ENCODE measurements around the gene MEGF8. TPM values are rescaled to one million over a fixed set of nuclear protein-coding genes. Genes with fewer than 3 reads are reported as not detected.

MEGF8 gene
- total and polyA plus RNA-seq, 2 of the 13 experiments (the other 11 are each of a cell fraction or from before 2014, with no cell fraction given), result 4.0 to 8.8 TPM

- TF ChIP-seq AGO1 (IDR thresholded peaks at IDR 0.05; ENCODE audit: low read depth, low read length, poor library complexity, severe bottlenecking) (no peak), MEIS1 (CRISPR knock-in tag; IDR thresholded peaks at IDR 0.05; ENCODE audit: borderline replicate concordance) (no peak; the same call in 1 of the 2 replicates), SMAD9 (CRISPR knock-in tag; IDR thresholded peaks at IDR 0.05) (no peak), TCF12 (IDR thresholded peaks at IDR 0.05) (no peak), TCF12 (CRISPR knock-in tag; IDR thresholded peaks at IDR 0.05) (peak; percentile 47; the same call in 1 of the 2 replicates), ZIK1 (CRISPR knock-in tag; IDR thresholded peaks at IDR 0.05; ENCODE audit: borderline replicate concordance, low read depth) (no peak), GPN1 (CRISPR knock-in tag; IDR thresholded peaks at IDR 0.05; ENCODE audit: borderline replicate concordance) (no peak), ZBTB38 (CRISPR knock-in tag; IDR thresholded peaks at IDR 0.05) (no peak), GATA4 (IDR thresholded peaks at IDR 0.05; ENCODE audit: borderline replicate concordance, low read depth) (0 out of 2 replicates have a peak, but pooled peaks have one; percentile 13), YEATS2 (CRISPR knock-in tag; IDR thresholded peaks at IDR 0.05; ENCODE audit: borderline replicate concordance) (no peak), ZNF547 (CRISPR knock-in tag; IDR thresholded peaks at IDR 0.05) (no peak), NPAS2 (CRISPR knock-in tag; IDR thresholded peaks at IDR 0.05; ENCODE audit: borderline replicate concordance) (no peak), ZNF260 (CRISPR knock-in tag; IDR thresholded peaks at IDR 0.05; ENCODE audit: borderline replicate concordance, low read depth) (no peak), HNRNPUL1 (IDR thresholded peaks at IDR 0.05; ENCODE audit: low read depth, low read length) (no peak), GTF2F1 (IDR thresholded peaks at IDR 0.05; ENCODE audit: low read length) (no peak), SSRP1 (CRISPR knock-in tag; IDR thresholded peaks at IDR 0.05) (no peak), HNF1B (CRISPR knock-in tag; IDR thresholded peaks at IDR 0.05) (0 out of 2 replicates have a peak, but pooled peaks have one; percentile 53), NFATC3 (CRISPR knock-in tag; IDR thresholded peaks at IDR 0.05) (no peak), ZNF558 (CRISPR knock-in tag; IDR thresholded peaks at IDR 0.05; ENCODE audit: borderline replicate concordance) (peak; percentile 62; the same call in 1 of the 2 replicates), MTA3 (CRISPR knock-in tag; IDR thresholded peaks at IDR 0.05) (no peak), ZSCAN30 (CRISPR knock-in tag; IDR thresholded peaks at IDR 0.05) (no peak)
- TF ChIP-seq, protein P1, sequence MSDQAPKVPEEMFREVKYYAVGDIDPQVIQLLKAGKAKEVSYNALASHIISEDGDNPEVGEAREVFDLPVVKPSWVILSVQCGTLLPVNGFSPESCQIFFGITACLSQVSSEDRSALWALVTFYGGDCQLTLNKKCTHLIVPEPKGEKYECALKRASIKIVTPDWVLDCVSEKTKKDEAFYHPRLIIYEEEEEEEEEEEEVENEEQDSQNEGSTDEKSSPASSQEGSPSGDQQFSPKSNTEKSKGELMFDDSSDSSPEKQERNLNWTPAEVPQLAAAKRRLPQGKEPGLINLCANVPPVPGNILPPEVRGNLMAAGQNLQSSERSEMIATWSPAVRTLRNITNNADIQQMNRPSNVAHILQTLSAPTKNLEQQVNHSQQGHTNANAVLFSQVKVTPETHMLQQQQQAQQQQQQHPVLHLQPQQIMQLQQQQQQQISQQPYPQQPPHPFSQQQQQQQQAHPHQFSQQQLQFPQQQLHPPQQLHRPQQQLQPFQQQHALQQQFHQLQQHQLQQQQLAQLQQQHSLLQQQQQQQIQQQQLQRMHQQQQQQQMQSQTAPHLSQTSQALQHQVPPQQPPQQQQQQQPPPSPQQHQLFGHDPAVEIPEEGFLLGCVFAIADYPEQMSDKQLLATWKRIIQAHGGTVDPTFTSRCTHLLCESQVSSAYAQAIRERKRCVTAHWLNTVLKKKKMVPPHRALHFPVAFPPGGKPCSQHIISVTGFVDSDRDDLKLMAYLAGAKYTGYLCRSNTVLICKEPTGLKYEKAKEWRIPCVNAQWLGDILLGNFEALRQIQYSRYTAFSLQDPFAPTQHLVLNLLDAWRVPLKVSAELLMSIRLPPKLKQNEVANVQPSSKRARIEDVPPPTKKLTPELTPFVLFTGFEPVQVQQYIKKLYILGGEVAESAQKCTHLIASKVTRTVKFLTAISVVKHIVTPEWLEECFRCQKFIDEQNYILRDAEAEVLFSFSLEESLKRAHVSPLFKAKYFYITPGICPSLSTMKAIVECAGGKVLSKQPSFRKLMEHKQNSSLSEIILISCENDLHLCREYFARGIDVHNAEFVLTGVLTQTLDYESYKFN (CRISPR knock-in tag; conservative IDR thresholded peaks at IDR 0.05), result peak; percentile 86
- TF ChIP-seq, protein P2, sequence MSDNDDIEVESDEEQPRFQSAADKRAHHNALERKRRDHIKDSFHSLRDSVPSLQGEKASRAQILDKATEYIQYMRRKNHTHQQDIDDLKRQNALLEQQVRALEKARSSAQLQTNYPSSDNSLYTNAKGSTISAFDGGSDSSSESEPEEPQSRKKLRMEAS (IDR thresholded peaks at IDR 0.05), result peak; percentile 29; the same call in 1 of the 2 replicates
- TF ChIP-seq, protein P3, sequence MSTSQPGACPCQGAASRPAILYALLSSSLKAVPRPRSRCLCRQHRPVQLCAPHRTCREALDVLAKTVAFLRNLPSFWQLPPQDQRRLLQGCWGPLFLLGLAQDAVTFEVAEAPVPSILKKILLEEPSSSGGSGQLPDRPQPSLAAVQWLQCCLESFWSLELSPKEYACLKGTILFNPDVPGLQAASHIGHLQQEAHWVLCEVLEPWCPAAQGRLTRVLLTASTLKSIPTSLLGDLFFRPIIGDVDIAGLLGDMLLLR (CRISPR knock-in tag; IDR thresholded peaks at IDR 0.05), result no peak
Measured at GRCh38 chr19:42281827-42282762, 43.3 kb upstream of the MEGF8 start (continued).
